HEK293 (cell line): Measurements from ENCODE around the gene PTPRN2.

ENCODE experiments used
- CTCF ChIP-seq: fragments of 450-650 bp; formaldehyde crosslinking; IDR thresholded peaks from 2 replicates; pipeline ENCODE4 v1.5.1; 2016; ENCODE audit warnings: missing biosample characterization, missing genetic modification characterization
- RBAK ChIP-seq: fragments of 450-650 bp; formaldehyde crosslinking; IDR thresholded peaks from 2 replicates; pipeline ENCODE4 v1.5.1; 2016; ENCODE audit warnings: missing biosample characterization, missing genetic modification characterization
- ZNF274 ChIP-seq, 2 experiments: fragments of 200-500 bp in 1 of 2; fragments of 450-650 bp in 1 of 2; sonication (Bioruptor generic) in 1 of 2; formaldehyde crosslinking in 1 of 2; IDR thresholded peaks; 2 replicates each; pipeline versions ENCODE4 v1.5.1 to v1.6.1; 2014 to 2016; ENCODE audit warnings: borderline replicate concordance in 1 of 2, inconsistent platforms in 1 of 2, low read length in 1 of 2, missing biosample characterization in 1 of 2, missing genetic modification characterization in 1 of 2
- ZNF292 ChIP-seq: fragments of 450-650 bp; formaldehyde crosslinking; IDR thresholded peaks from 2 replicates; pipeline ENCODE4 v1.5.1; 2016; ENCODE audit warnings: low read depth, missing biosample characterization, missing genetic modification characterization, borderline replicate concordance
- ZNF555 ChIP-seq: fragments of 450-650 bp; formaldehyde crosslinking; conservative IDR thresholded peaks from 2 replicates; pipeline ENCODE4 v1.5.1; 2017; ENCODE audit warnings: missing biosample characterization, mild to moderate bottlenecking, missing genetic modification characterization, inconsistent platforms
- TF ChIP-seq, protein P1 (sequence below): fragments of 450-650 bp; formaldehyde crosslinking; IDR thresholded peaks from 2 replicates; pipeline ENCODE4 v1.5.1; 2017; ENCODE audit warnings: missing biosample characterization, missing genetic modification characterization
- TF ChIP-seq, protein P2 (sequence below): fragments of 450-650 bp; formaldehyde crosslinking; IDR thresholded peaks from 2 replicates; pipeline ENCODE4 v1.5.1; 2016; ENCODE audit warnings: missing biosample characterization, missing genetic modification characterization

DNA sequence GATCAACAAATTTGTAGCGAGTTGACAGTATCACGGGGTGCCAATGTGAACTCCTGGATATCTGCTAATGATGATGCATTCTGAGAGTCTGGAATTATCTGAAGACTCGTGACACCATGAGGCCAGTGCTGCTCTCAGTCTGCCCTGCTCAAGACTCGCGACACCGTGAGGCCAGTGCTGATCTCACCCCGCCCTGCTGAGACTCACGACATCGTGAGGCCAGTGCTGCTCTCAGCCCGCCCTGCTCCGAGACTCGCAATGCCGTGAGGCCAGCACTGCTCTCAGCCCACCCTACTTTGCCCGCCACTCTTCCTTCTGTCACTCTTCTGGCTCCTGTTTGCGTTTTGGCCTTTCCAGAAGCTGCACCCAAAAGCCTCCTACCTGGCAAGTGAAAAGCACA is 411.8 kb downstream of the PTPRN2 start:
- TF ChIP-seq, protein P1, sequence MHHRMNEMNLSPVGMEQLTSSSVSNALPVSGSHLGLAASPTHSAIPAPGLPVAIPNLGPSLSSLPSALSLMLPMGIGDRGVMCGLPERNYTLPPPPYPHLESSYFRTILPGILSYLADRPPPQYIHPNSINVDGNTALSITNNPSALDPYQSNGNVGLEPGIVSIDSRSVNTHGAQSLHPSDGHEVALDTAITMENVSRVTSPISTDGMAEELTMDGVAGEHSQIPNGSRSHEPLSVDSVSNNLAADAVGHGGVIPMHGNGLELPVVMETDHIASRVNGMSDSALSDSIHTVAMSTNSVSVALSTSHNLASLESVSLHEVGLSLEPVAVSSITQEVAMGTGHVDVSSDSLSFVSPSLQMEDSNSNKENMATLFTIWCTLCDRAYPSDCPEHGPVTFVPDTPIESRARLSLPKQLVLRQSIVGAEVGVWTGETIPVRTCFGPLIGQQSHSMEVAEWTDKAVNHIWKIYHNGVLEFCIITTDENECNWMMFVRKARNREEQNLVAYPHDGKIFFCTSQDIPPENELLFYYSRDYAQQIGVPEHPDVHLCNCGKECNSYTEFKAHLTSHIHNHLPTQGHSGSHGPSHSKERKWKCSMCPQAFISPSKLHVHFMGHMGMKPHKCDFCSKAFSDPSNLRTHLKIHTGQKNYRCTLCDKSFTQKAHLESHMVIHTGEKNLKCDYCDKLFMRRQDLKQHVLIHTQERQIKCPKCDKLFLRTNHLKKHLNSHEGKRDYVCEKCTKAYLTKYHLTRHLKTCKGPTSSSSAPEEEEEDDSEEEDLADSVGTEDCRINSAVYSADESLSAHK (tag by site-specific recombination) = no peak
- TF ChIP-seq CTCF (tag by site-specific recombination) = no peak
- TF ChIP-seq, protein P2, sequence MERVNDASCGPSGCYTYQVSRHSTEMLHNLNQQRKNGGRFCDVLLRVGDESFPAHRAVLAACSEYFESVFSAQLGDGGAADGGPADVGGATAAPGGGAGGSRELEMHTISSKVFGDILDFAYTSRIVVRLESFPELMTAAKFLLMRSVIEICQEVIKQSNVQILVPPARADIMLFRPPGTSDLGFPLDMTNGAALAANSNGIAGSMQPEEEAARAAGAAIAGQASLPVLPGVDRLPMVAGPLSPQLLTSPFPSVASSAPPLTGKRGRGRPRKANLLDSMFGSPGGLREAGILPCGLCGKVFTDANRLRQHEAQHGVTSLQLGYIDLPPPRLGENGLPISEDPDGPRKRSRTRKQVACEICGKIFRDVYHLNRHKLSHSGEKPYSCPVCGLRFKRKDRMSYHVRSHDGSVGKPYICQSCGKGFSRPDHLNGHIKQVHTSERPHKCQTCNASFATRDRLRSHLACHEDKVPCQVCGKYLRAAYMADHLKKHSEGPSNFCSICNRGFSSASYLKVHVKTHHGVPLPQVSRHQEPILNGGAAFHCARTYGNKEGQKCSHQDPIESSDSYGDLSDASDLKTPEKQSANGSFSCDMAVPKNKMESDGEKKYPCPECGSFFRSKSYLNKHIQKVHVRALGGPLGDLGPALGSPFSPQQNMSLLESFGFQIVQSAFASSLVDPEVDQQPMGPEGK (tag by site-specific recombination) = no peak
- no peak for TF ChIP-seq ZNF292 (tag by site-specific recombination)
- TF ChIP-seq ZNF274 (IDR thresholded peaks at IDR 0.05; ENCODE audit: low read length) = no peak
- TF ChIP-seq ZNF274 (tag by site-specific recombination; IDR thresholded peaks at IDR 0.05; ENCODE audit: borderline replicate concordance) = no peak
- TF ChIP-seq RBAK (tag by site-specific recombination) = no peak
- TF ChIP-seq ZNF555 = no peak
